Loucy (cell line): Measurements from ENCODE around the gene ELMOD2.

Source experiments
- EZH2phosphoT487 ChIP-seq: fragments of 200-600 bp; IDR thresholded peaks from 2 replicates; pipeline ENCODE4 v1.6.1; 2018; ENCODE audit warnings: antibody characterized with exemption, mild to moderate bottlenecking, moderate library complexity, borderline replicate concordance
- TF ChIP-seq, protein P1 (sequence below): fragments of 200-600 bp; sonication (generic); conservative IDR thresholded peaks from 2 replicates; pipeline ENCODE4 v1.5.1; 2014; ENCODE audit warnings: mild to moderate bottlenecking, antibody characterized with exemption, low read length

DNA sequence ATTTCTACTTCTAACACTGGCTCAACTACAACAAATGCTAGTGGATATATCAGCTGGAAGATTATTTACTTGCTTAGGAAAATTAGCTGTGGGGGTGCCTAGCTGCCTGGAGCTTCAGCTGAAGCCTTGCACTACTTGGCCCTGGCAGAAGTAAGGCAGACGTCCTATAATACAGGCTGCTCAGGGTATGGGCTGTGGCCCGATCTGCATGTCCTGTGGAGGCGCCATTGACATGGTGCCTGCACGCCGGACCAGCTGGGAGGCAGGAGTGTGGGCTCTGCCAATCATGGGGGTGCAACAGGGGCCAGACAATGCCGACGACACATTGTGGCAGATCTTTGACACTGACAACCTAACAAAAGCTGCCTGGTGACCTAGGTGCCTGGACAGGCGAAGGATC, 76.4 kb downstream of the ELMOD2 start:
- TF ChIP-seq, protein P1, sequence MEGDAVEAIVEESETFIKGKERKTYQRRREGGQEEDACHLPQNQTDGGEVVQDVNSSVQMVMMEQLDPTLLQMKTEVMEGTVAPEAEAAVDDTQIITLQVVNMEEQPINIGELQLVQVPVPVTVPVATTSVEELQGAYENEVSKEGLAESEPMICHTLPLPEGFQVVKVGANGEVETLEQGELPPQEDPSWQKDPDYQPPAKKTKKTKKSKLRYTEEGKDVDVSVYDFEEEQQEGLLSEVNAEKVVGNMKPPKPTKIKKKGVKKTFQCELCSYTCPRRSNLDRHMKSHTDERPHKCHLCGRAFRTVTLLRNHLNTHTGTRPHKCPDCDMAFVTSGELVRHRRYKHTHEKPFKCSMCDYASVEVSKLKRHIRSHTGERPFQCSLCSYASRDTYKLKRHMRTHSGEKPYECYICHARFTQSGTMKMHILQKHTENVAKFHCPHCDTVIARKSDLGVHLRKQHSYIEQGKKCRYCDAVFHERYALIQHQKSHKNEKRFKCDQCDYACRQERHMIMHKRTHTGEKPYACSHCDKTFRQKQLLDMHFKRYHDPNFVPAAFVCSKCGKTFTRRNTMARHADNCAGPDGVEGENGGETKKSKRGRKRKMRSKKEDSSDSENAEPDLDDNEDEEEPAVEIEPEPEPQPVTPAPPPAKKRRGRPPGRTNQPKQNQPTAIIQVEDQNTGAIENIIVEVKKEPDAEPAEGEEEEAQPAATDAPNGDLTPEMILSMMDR, result no peak
- no peak for TF ChIP-seq EZH2phosphoT487
